HG03097 (cell line): ENCODE results near the gene TUBD1.
"Not testable (repeated sequence)": the region's sequence is repeated elsewhere in the genome, so short reads cannot be mapped to it uniquely, and the experiment has no call there.

Experiments
- ATAC-seq: cut with Tn5 transposase; IDR thresholded peaks from one replicate; pipeline ENCODE4 v1.9.1; 2021; ENCODE audit not compliant: unreplicated experiment, low FRiP score

TUBD1 gene

GRCh38 chr17:59892924-59893675 lies at the start of gene TUBD1, which contains the start of gene RPS6KB1:
Gene TUBD1 (minus strand): TSS chr17:59892943. CDS start chr17:59891002, 1,941 bp downstream.
Gene RPS6KB1 (plus strand): TSS chr17:59893121. CDS start chr17:59893185, 64 bp downstream.
- ATAC-seq: peak; percentile 84

GRCh38 chr17:59941131-59941530 lies 48.4 kb upstream of the TUBD1 start:
- ATAC-seq: no peak

- ATAC-seq: not testable (repeated sequence)
These were observed 48.0 kb upstream of the TUBD1 start for GRCh38 chr17:59940697-59941096.

- ATAC-seq: not testable (repeated sequence)
These were observed 40.6 kb upstream of the TUBD1 start for GRCh38 chr17:59933317-59933716.

GRCh38 chr17:59930768-59931167 lies 38.0 kb upstream of the TUBD1 start:
- not testable (repeated sequence) for ATAC-seq

GRCh38 chr17:59930121-59930520 lies 37.4 kb upstream of the TUBD1 start:
- ATAC-seq: not testable (repeated sequence)

GRCh38 chr17:59920637-59921036 lies 27.9 kb upstream of the TUBD1 start:
- ATAC-seq: not testable (repeated sequence)

- ATAC-seq: no peak
These were observed 23.7 kb upstream of the TUBD1 start for GRCh38 chr17:59916446-59916845.

- ATAC-seq: no peak
These were observed 21.6 kb upstream of the TUBD1 start for GRCh38 chr17:59914274-59914854.

GRCh38 chr17:59907467-59907866 lies 14.7 kb upstream of the TUBD1 start:
- ATAC-seq: no peak

GRCh38 chr17:59903455-59903854 lies 10.7 kb upstream of the TUBD1 start:
- no peak for ATAC-seq

- ATAC-seq: no peak
These were observed 8.9 kb upstream of the TUBD1 start for GRCh38 chr17:59901604-59902003.

- ATAC-seq: no peak
These were observed 6.4 kb upstream of the TUBD1 start for GRCh38 chr17:59899099-59899498.

- ATAC-seq: no peak
These were observed 4.3 kb upstream of the TUBD1 start for GRCh38 chr17:59897090-59897489.

- ATAC-seq: no peak
These were observed 945 bp upstream of the TUBD1 start for GRCh38 chr17:59893676-59894100.

GRCh38 chr17:59892251-59892923 lies 356 bp downstream of the TUBD1 start:
- ATAC-seq: peak; percentile 53

GRCh38 chr17:59890720-59891119 lies 2.0 kb downstream of the TUBD1 start:
- ATAC-seq: no peak

- no peak for ATAC-seq
These were observed 4.5 kb downstream of the TUBD1 start for GRCh38 chr17:59888145-59888750.

GRCh38 chr17:59884861-59885260 lies 7.9 kb downstream of the TUBD1 start:
- ATAC-seq: no peak

- ATAC-seq: no peak
These were observed 14.1 kb downstream of the TUBD1 start for GRCh38 chr17:59878624-59879023.

GRCh38 chr17:59877965-59878364 lies 14.8 kb downstream of the TUBD1 start:
- no peak for ATAC-seq
